Caco-2 (cell line): Measurements from ENCODE around the gene RPS27L. TPM values are rescaled to one million over a fixed set of nuclear protein-coding genes. Genes with fewer than 3 reads are reported as not detected.

Source experiments
- BruUV-seq: library from RNA; stranded (reverse); fragments of 400-500 nt; replicated peaks from 2 replicates; lab custom pipeline; 2021; lab: Mats Ljungman, UMichigan
- CTCF ChIA-PET: fragments of 300-600 bp; sonication (Branson Sonifier 250); formaldehyde crosslinking; loops from one replicate; lab custom pipeline; 2022; ENCODE audit warnings: antibody characterized with exemption; lab: Charles Lee
- POLR2A ChIA-PET: fragments of 300-600 bp; sonication (Branson Sonifier 250); formaldehyde crosslinking; loops from one replicate; lab custom pipeline; 2022; ENCODE audit warnings: antibody characterized with exemption; lab: Charles Lee
- DNase-seq, 2 experiments: peaks; one replicate each; pipeline versions ENCODE4 v3.0.0 to v3.0.0-alpha.2; 2020 to 2022
- H3K27me3 ChIP-seq: replicated peaks from 2 replicates; pipeline ENCODE4 v1.6.0; 2011; ENCODE audit warnings: low read length; ENCODE audit not compliant: control insufficient read depth, insufficient read depth
- H3K36me3 ChIP-seq: 2 replicates; pipeline ENCODE4 v1.5.1; 2011; ENCODE audit warnings: low read length; ENCODE audit not compliant: control insufficient read depth, insufficient read depth
- H3K4me1 ChIP-seq: fragments of 250-450 bp; sonication (Bioruptor Pico); 2 replicates; pipeline ENCODE4 v1.5.1; 2020; ENCODE audit warnings: mild to moderate bottlenecking
- H3K4me3 ChIP-seq: 2 replicates; pipeline ENCODE4 v1.5.1; 2011; ENCODE audit warnings: low read depth, mild to moderate bottlenecking, control low read depth, low read length
- H3K9me3 ChIP-seq: fragments of 250-450 bp; sonication (Bioruptor Pico); 2 replicates; pipeline ENCODE4 v1.5.1; 2020; ENCODE audit warnings: mild to moderate bottlenecking, moderate library complexity
- H3K27ac Mint-ChIP-seq: one replicate; pipeline ENCODE4 v1.8.0; 2022; ENCODE audit warnings: mixed read lengths; ENCODE audit not compliant: unreplicated experiment
- H3K27me3 Mint-ChIP-seq: one replicate; pipeline ENCODE4 v1.8.0; 2022; ENCODE audit warnings: mixed read lengths; ENCODE audit not compliant: insufficient read depth, unreplicated experiment
- H3K36me3 Mint-ChIP-seq: one replicate; pipeline ENCODE4 v1.8.0; 2022; ENCODE audit warnings: mild to moderate bottlenecking, mixed read lengths; ENCODE audit not compliant: insufficient read depth, unreplicated experiment
- H3K4me1 Mint-ChIP-seq: one replicate; pipeline ENCODE4 v1.8.0; 2022; ENCODE audit warnings: low read depth, mixed read lengths; ENCODE audit not compliant: unreplicated experiment
- H3K4me3 Mint-ChIP-seq: one replicate; pipeline ENCODE4 v1.8.0; 2022; ENCODE audit warnings: mild to moderate bottlenecking, moderate library complexity, mixed read lengths; ENCODE audit not compliant: unreplicated experiment
- H3K9me3 Mint-ChIP-seq: one replicate; pipeline ENCODE4 v1.8.0; 2022; ENCODE audit warnings: mixed read lengths; ENCODE audit not compliant: unreplicated experiment
- intact Hi-C: fragments of 100-400 bp; cut with micrococcal nuclease; formaldehyde crosslinking; loops from one replicate; pipeline ENCODE4 v1.10.0; 2022; ENCODE audit not compliant: unreplicated experiment
- total RNA-seq: library from RNA; stranded (reverse); gene quantifications from 2 replicates; pipeline ENCODE4 v1.2.3, GENCODE V29; 2022
- TF ChIP-seq, protein P1 (sequence below), 2 experiments: fragments of 200-600 bp in 1 of 2; IDR thresholded peaks; 1 replicate in 1 of 2; 2 replicates in 1 of 2; pipeline versions ENCODE4 v1.5.1 to v1.8.0; 2011 to 2022; ENCODE audit warnings: antibody characterized with exemption in 1 of 2, control low read depth in 1 of 2, inconsistent platforms in 1 of 2, low read depth in 1 of 2, low read length in 1 of 2, mild to moderate bottlenecking in 1 of 2, moderate library complexity in 1 of 2; ENCODE audit not compliant: insufficient read depth in 1 of 2, severe bottlenecking in 1 of 2, unreplicated experiment in 1 of 2

Gene RPS27L
- total RNA-seq, 1 experiment from 2014 or later, result 73.0 TPM

DNA sequence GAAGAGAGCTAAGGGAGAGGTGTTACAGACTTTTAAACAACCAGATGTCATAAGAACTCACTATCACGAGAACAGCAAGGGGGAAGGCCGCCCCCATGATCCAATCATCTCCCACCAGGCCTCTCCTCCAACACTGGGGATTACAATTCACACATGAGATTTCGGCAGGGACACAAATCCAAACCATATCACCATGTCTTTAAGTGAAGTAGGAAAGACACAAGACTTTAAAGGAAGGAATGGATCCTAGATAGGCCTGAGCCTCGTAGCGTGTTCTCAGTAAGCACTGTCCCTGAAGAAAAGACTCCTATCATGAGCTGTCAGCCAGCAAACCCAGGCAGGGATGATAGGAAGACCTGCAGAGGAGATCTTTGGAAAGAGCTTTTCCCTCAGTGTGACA lies 15.1 kb upstream of the RPS27L start:
- POLR2A ChIA-PET, result no interaction called here
- intact Hi-C loops, result no loop called here
- DNase-seq, result no peak

DNA sequence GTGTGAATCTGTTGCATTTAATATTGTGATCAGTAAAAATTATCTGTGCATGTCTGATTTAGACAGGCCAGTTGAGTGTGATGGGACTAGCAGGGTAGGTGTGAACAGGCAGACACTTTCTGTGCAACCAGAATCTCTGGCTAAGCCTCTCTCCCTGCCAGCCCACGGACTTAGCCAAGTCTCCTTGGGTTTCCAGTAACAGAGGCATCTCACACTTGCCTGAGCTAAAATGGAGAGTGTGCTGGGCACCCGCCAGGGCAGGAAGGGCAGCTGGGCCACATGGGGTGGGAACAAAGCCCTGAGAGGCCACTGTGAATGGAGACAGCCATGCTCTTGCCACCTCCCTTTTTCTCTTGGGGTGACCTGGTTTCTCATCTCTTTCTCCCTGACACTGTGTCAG lies 12.5 kb upstream of the RPS27L start:
- CTCF ChIA-PET, result no interaction called here
- H3K4me1 ChIP-seq, result no peaks in the 10 kb centered on the region
- Mint-ChIP-seq H3K36me3 (no peaks in the 10 kb centered on the region), H3K4me1 (no peaks in the 10 kb centered on the region), H3K9me3 (no peaks in the 10 kb centered on the region), H3K27me3 (no peaks in the 10 kb centered on the region), H3K4me3 (no peak overlapping the region), H3K27ac (no peak overlapping the region)
- intact Hi-C loops, result no loop called here
- BruUV-seq, result no TSS peak
- no peak overlapping the region for H3K4me3 ChIP-seq
- H3K36me3 ChIP-seq, result no peaks in the 10 kb centered on the region
- no peaks in the 10 kb centered on the region for H3K27me3 ChIP-seq
- DNase-seq, result no peak
- TF ChIP-seq, protein P1, sequence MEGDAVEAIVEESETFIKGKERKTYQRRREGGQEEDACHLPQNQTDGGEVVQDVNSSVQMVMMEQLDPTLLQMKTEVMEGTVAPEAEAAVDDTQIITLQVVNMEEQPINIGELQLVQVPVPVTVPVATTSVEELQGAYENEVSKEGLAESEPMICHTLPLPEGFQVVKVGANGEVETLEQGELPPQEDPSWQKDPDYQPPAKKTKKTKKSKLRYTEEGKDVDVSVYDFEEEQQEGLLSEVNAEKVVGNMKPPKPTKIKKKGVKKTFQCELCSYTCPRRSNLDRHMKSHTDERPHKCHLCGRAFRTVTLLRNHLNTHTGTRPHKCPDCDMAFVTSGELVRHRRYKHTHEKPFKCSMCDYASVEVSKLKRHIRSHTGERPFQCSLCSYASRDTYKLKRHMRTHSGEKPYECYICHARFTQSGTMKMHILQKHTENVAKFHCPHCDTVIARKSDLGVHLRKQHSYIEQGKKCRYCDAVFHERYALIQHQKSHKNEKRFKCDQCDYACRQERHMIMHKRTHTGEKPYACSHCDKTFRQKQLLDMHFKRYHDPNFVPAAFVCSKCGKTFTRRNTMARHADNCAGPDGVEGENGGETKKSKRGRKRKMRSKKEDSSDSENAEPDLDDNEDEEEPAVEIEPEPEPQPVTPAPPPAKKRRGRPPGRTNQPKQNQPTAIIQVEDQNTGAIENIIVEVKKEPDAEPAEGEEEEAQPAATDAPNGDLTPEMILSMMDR (IDR thresholded peaks at IDR 0.05; ENCODE audit: insufficient read depth in 1 of 2, low read depth in 1 of 2, low read length in 1 of 2, severe bottlenecking in 1 of 2, unreplicated experiment in 1 of 2), result no peak
- POLR2A ChIA-PET, result no interaction called here
- no peaks in the 10 kb centered on the region for H3K9me3 ChIP-seq

More for the DNA sequence above, 15.1 kb upstream of the RPS27L start:
- Histone ChIP-seq H3K4me3 (no peak overlapping the region), H3K36me3 (no peaks in the 10 kb centered on the region), H3K27me3 (no peaks in the 10 kb centered on the region), H3K4me1 (peaks cover 5% of the 10 kb centered on the region; the same call in 1 of the 2 replicates), H3K9me3 (no peaks in the 10 kb centered on the region)
- no peaks in the 10 kb centered on the region for H3K27me3 Mint-ChIP-seq
- no TSS peak for BruUV-seq
- H3K4me3 Mint-ChIP-seq, result no peak overlapping the region
- H3K9me3 Mint-ChIP-seq, result no peaks in the 10 kb centered on the region
- CTCF ChIA-PET, result no interaction called here
- H3K4me1 Mint-ChIP-seq, result peaks cover 4% of the 10 kb centered on the region
- H3K27ac Mint-ChIP-seq, result no peak overlapping the region
- TF ChIP-seq, protein P1 (IDR thresholded peaks at IDR 0.05; ENCODE audit: insufficient read depth in 1 of 2, low read depth in 1 of 2, low read length in 1 of 2, severe bottlenecking in 1 of 2, unreplicated experiment in 1 of 2), result no peak
- H3K36me3 Mint-ChIP-seq, result no peaks in the 10 kb centered on the region

DNA sequence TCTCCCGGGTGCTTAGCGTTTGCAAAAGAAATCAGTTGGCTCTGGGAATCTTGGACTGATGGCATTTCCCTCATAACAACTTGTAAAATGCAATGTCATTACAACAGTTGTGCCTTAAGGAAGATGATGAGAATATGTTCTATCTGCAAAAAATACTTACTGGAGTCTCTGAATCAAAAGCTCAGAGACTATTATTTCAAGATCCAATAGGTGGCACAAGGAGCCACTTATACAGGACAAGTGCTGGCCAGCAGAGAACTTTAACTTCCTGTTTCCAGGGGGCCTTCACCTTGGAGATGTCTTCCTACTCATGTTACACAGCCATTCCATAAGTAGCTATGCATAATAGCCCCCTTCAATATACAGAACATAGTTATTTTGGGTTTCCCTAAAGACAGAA lies 8.9 kb upstream of the RPS27L start:
- no peaks in the 10 kb centered on the region for H3K9me3 Mint-ChIP-seq
- Histone ChIP-seq H3K4me3 (no peak overlapping the region), H3K9me3 (no peaks in the 10 kb centered on the region), H3K27me3 (no peaks in the 10 kb centered on the region), H3K36me3 (no peaks in the 10 kb centered on the region), H3K4me1 (no peaks in the 10 kb centered on the region)
- no peak for DNase-seq
- ChIA-PET POLR2A (no interaction called here), CTCF (no interaction called here)
- no peaks in the 10 kb centered on the region for H3K27me3 Mint-ChIP-seq
- H3K27ac Mint-ChIP-seq, result no peak overlapping the region
- no peaks in the 10 kb centered on the region for H3K36me3 Mint-ChIP-seq
- BruUV-seq, result no TSS peak
- H3K4me3 Mint-ChIP-seq, result no peak overlapping the region
- intact Hi-C loops, result no loop called here
- TF ChIP-seq, protein P1 (IDR thresholded peaks at IDR 0.05; ENCODE audit: insufficient read depth in 1 of 2, low read depth in 1 of 2, low read length in 1 of 2, severe bottlenecking in 1 of 2, unreplicated experiment in 1 of 2), result no peak
- no peaks in the 10 kb centered on the region for H3K4me1 Mint-ChIP-seq
